NCI-H446 (cell line): ENCODE data around the gene ADAM15.

Experiments used
- DNase-seq, 2 experiments: peaks; one replicate each; lab custom pipeline; 2025; lab: John Stamatoyannopoulos, UW

The ADAM15 gene

DNA sequence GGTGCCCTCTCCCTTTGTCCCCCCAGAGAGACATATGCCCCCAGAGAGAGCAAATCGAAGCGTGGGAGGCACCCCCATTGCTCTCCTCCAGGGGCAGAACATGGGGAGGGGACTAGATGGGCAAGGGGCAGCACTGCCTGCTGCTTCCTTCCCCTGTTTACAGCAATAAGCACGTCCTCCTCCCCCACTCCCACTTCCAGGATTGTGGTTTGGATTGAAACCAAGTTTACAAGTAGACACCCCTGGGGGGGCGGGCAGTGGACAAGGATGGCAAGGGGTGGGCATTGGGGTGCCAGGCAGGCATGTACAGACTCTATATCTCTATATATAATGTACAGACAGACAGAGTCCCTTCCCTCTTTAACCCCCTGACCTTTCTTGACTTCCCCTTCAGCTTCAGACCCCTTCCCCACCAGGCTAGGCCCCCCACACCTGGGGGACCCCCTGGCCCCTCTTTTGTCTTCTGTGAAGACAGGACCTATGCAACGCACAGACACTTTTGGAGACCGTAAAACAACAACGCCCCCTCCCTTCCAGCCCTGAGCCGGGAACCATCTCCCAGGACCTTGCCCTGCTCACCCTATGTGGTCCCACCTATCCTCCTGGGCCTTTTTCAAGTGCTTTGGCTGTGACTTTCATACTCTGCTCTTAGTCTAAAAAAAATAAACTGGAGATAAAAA lies 35.9 kb downstream of the ADAM15 start:
- DNase-seq, result no peak

DNA sequence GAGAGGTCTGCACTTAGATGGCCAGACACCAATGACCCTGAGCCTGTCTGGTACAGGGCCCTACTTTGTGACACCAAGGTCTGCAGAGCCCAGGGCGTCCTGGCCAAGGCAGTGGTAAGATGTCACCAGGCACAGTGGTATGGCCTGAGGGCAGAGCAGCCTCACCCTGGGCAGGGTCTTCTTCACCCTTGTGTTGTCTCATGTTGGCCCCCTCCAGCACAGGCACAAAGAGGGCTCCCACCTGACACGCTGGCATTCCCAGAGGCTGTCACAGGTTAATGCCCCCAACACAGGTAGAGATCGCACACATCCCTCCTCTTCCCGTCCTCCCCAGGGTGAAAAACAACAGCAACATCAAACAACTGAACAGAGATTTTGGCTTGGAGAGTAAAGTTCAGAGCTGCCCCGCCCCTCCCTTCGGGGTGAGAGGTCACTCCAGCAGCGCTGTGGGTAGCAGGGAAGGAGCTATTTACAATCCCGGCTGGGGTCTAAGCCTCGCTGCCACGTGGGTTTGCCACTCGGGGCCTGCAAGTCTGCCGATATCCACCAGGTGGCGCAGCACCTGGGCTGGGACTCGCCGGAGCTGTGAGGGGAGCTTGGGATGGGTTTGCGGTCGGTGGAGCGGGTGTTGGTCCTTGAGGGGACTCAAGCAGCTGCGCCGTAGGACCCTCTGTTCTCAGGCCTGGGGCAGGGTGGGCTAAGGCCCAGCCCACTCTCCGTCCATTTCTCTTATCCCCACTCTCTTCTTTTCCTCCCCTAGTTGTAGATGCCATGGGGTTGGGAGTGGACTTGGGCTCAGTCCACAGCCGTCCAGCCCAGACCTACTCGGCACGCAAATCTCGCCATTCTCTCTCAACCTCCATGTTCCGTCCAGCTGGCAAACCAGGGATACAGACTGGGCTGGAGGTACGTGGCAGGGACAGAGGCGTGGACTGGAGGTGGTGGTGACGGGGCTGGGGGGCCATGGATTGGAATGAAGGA lies 40.2 kb downstream of the ADAM15 start:
- peak; percentile 51 to 91 for DNase-seq

- no peak for DNase-seq
Measured at GRCh38 chr1:155092131-155092530, 41.0 kb downstream of the ADAM15 start.

DNA sequence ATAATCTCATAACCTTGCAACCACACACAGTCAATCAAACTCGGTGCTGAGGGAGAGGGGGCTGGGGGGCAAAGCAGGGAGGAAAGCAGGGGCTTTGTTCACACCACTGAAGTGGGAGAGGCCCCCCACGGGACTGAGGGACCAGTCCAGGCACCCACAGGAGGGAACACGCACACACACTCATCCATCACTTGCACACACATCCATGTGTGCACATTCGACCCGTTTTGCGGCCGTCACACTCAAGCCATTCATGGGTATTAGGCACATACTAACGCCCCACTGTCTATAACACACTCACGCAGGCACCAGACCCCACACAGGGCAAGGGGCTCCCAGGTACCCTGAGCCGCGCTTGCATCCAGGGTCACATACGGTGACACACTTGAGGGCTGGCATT lies 41.5 kb downstream of the ADAM15 start:
- DNase-seq, result no peak

DNA sequence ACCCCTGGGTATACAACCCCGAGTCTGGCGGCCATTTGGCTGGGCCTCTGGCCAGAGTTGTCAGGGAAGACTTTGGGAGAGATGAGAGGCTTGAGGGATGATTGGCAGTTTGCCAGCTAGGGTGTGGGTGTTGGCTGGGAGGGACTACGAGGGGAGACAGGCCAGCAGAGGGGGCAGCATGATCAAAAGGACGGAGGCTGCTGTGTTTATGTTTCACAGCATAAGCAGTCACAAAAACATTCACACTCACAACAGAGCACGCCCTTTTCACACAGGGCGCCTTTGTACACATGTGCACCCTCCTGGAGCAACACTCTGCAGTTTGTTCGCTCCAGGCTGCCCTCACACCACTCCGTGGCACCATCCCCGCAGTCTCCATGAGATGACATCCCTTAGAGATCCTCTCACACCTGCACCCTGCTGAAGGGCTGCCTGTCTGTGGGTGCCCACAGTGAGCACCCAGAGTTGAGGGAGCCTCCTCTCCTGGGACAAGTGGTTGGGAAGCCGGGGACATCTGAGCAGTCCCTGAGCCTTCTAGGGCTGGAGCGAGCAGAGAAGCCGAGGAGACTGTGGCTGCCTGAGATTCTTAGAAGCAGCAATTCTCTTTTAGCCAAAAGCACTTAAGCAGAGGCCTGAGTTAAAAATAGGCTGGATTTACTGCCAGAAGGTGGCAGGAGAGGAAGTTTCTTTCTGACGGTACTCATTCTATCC lies 43.0 kb downstream of the ADAM15 start:
- peak; percentile 85 to 91 for DNase-seq

DNA sequence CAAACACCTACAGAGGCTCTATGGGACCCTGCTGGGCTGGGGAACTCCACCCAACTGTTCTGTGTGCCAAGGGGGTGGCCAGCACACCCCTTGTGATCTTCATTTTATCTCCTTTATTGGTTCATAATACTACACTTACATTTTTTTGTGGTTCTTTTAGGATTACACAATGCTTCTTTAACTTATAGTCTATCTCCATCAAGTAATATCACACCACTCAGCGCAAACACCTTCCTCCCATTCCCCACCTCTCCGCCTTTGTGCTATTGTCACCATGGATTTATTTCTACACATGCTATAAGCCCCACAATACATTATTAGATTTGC lies 43.5 kb downstream of the ADAM15 start:
- no peak for DNase-seq

- DNase-seq, result no peak
Measured at GRCh38 chr1:155099331-155099730, 48.2 kb downstream of the ADAM15 start.

DNA sequence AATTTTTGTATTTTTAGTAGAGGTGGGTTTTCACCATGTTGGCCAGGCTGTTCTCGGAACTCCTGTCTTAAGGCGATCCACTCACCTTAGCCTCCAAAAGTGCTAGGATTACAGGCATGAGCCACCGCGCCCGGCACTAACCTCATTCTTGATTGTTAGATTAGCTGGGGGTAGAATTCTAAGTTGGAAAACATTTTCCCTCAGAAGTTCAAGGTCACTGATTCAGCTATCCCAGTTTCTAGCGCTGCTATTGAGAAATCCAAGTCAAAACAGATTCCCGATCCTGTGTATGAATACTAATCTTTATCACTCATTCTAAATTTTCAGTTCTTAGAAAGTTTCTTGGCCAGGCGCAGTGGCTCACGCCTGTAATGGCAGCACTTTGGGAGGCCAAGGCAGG lies 52.2 kb downstream of the ADAM15 start:
- DNase-seq, result no peak

DNA sequence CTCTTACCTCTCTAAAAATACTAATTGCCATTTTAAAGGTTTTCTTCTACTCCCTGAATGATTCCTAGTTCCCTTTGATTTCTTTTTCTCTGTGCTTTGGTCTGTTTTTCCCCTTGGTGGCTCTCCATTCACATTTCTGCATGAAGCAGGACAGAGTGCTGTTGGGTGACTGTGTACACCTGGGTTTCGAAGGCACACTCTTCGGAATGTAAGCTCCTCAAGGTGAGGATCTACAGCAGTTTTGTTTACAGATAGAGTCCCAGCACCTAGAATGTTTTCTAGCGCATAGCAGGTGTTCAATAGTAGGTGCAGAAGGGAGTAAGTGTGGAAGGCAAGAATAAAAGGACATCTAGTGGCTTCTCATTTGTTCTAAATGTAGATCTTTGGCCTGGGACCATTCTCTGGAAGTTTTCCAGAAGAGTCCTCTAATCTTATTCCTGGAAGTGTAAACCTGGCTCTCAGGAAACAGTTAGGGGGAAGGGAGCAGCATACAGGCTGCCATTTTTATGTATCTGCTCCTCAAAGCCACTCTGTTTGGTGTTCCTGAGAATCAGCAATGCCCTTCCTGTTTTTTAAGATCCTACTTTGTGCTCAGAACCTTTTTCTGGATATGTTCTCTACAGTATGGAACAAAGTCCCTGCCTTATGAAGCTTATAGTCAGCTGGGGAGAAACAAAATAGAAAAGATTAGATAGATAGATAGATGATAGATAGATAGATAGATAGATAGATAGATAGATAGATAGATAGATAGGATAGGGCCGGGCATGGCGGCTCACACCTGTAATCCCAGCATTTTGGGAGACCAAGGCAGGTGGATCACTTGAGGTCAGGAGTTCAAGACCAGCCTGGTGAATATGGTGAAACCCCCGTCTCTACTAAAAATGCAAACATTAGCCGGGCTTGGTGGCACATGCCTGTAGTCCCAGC lies 53.8 kb downstream of the ADAM15 start:
- DNase-seq, result no peak

DNA sequence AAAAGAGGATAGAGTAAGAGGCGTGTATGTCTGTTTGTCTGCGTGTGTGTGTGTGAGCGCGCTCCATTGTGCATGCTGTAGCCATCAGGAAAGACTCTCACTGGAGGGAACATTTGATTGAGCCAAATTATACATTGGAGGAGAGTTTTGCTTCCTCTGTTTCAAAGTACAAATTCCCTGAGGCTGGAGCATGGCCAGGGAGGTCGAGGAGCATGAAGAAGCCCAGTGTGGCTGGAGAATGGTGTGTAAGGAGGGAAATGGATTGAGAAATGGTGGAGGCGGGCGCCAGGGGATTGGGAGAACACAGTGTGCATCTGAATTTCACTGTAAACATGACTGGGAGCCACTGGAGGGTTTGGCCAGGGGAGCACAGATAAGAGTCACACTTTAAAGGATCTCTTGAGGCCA lies 54.5 kb downstream of the ADAM15 start:
- DNase-seq, result no peak

- DNase-seq, result no peak
Measured at GRCh38 chr1:155106862-155107261, 55.7 kb downstream of the ADAM15 start.

DNA sequence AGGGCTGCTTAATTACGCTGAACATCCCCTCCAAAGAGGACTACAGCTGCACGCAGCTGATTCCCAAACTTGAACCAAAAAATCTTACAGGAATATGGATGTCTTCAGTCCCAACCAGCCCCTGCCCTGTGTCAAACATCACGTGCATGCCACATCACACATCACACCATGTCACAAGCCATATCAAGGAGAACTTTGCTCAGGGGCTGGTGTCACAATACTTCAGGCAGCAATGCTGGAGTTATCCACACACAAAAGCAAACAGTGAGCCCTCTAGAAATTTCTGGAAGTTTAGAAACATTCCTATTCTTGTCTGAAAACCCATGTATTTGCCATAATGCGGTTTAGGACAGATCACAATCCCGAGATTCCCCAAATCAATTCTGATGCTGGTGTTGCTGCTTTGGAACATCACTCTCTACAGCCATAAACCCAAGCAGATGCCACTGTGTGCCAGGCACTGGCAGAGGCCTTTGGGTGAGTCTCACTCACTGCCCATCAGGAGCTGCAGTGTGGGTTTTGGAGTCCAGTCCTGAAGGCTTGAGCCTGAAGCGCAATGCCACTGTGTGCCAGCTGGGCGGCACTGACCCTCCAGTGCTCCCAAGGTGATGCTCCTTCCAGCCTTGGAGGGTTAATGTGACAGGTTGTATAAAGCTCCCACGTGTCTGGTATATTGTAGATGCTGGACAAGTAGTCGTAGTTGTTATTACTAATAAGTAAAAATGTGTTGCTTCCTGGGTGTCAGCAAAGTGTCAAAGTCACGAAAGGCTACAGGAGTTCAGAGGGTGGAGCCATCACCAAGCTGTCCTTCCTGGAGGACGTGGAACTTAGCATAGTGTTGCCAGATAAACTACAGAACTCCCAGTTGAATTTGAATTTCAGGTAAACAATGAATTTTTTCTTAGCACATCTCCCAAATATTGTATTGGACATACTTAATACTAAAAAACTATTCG lies 56.5 kb downstream of the ADAM15 start:
- no peak for DNase-seq

- DNase-seq, result no peak
Measured at GRCh38 chr1:155108296-155108695, 57.2 kb downstream of the ADAM15 start.

DNA sequence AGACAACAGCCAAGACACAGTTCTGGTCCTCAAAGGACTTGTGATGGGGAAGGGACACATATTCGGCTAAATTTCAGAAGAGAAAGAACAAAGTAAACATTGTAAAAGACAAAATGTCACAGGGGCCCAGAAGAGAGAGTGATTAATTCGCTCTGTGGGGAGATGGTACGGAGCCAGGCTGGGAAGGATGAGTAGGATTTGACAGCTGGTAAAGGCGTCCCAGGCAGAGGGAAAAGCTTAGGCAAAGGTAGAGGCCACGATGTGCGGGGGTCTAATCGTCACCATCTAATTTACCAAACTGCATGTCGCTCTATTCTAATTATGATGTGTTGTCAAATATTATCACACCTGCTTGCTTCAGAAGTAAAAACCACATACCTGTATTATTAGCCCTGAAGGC lies 59.3 kb downstream of the ADAM15 start:
- no peak for DNase-seq

DNA sequence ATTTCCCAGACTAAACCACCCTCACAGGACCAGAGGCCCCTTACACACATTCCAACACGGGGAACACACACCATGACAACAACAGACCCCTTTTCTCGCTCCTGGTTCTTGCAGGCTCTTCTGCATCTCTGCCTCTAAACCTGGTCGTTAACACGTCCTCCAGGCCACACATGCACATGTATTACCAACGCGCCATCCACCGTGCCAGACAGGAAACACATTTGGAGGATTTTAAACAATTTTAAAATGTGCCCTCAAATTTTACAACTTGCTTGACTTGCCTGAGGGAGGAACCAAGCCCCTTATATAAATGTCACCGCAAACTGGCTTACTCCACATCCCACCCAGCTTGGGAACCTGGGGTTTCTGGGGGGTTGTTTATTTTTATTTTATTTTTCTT lies 59.7 kb downstream of the ADAM15 start:
- DNase-seq, result no peak
